ENCODE measurements around the gene LANCL2.

- TF ChIP-seq CTCF (IDR thresholded peaks at IDR 0.05; ENCODE audit: low read depth, low read length): no peak
- TF ChIP-seq EZH2phosphoT487 (IDR thresholded peaks at IDR 0.05; ENCODE audit: low read depth): no peak
Measured at GRCh38 chr7:55367283-55367840, 2.2 kb downstream of the LANCL2 start.

Measured in OCI-LY3 (cell line).